ENCODE results near the gene OR52A1. TPM values are rescaled to one million over a fixed set of nuclear protein-coding genes. Genes with fewer than 3 reads are reported as not detected.

Gene OR52A1
- total RNA-seq, 1 experiment from 2014 or later = 0.42 TPM

DNA sequence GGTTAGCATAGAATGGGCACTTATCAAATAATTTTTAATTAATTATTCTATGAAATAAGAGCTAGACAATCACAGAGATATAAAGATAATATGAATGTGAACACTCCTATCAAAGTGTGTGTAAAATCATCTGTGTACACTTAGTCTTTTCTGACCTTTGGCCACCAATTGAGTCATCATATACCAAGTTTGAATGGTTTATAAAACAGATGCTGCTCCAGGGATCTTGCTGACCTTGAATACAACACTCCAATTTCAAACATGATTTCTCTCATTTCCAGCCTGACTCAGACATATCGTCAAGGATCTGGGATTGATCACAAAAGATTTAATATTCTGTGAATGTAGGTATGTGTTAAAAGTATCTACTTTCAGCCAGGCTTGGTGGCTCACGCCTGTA, 48.8 kb upstream of the OR52A1 start:
- Histone ChIP-seq H2BK120ac (ENCODE audit: low read depth, low read length, poor library complexity, severe bottlenecking) (no peak overlapping the region), H2BK5ac (ENCODE audit: insufficient read length, low read length) (no peak overlapping the region), H3K4me1 (ENCODE audit: insufficient read depth, low read length) (no peaks in the 10 kb centered on the region), H3K18ac (ENCODE audit: insufficient read length, low read depth, low read length) (no peak overlapping the region), H3K23me2 (ENCODE audit: insufficient read length, low read depth, low read length, poor library complexity, severe bottlenecking) (no peaks in the 10 kb centered on the region), H3T11ph (ENCODE audit: low read length) (no peak overlapping the region), H3K4ac (ENCODE audit: low read depth, low read length) (no peak overlapping the region), H4K5ac (ENCODE audit: insufficient read length, low read depth, low read length) (no peak overlapping the region), H3K79me2 (ENCODE audit: insufficient read depth, low read length) (no peaks in the 10 kb centered on the region), H4K91ac (ENCODE audit: insufficient read length, low read depth, low read length) (no peak overlapping the region), H2BK20ac (ENCODE audit: low read depth, low read length, poor library complexity, severe bottlenecking) (no peak overlapping the region), H3K9ac (ENCODE audit: extremely low read depth, insufficient read length, low read length) (no peak overlapping the region), H2BK12ac (ENCODE audit: insufficient read length, low read depth, low read length) (no peak overlapping the region), H3K27me3 (ENCODE audit: insufficient read depth, low read length) (no peaks in the 10 kb centered on the region), H4K20me1 (ENCODE audit: control insufficient read depth, insufficient read depth, insufficient read length) (no peaks in the 10 kb centered on the region), H3K23ac (ENCODE audit: insufficient read length, low read depth, low read length) (no peak overlapping the region), H3K27ac (ENCODE audit: insufficient read length, low read depth, low read length) (no peak overlapping the region), H2AK5ac (ENCODE audit: insufficient read length, low read length) (no peak overlapping the region), H3K9me3 (ENCODE audit: control insufficient read depth, low read depth, low read length) (no peaks in the 10 kb centered on the region), H3K4me2 (ENCODE audit: insufficient read depth, insufficient read length, low read length) (no peak overlapping the region), H3K14ac (ENCODE audit: insufficient read depth, low read length) (no peak overlapping the region), H3K56ac (ENCODE audit: insufficient read length, low read depth, low read length) (no peak overlapping the region), H2BK15ac (ENCODE audit: low read depth, low read length) (no peak overlapping the region), H3K79me1 (ENCODE audit: insufficient read depth, low read depth, low read length, poor library complexity, severe bottlenecking) (no peaks in the 10 kb centered on the region), H4K8ac (replicated peaks; ENCODE audit: insufficient read length, low read depth, low read length) (no peak overlapping the region), H2AFZ (ENCODE audit: low read length) (no peak overlapping the region)
- no CpG with 5 or more reads among the region's 2 CpGs for WGBS (ENCODE audit: extremely low coverage, insufficient read length, low lambda C conversion rate)
- H3K4me3 Mint-ChIP-seq = no peak overlapping the region
- no peaks in the 10 kb centered on the region for H3K27me3 Mint-ChIP-seq (ENCODE audit: low read depth)
- TF ChIP-seq CTCF (conservative IDR thresholded peaks at IDR 0.05) = no peak
- no peaks in the 10 kb centered on the region for H3K4me1 Mint-ChIP-seq
- no peak for DNase-seq
- H3K27ac Mint-ChIP-seq = no peak overlapping the region
- H3K36me3 Mint-ChIP-seq (ENCODE audit: insufficient read depth in 1 of 3, low read depth in 3 of 3) = no peaks in the 10 kb centered on the region
- H3K9me3 Mint-ChIP-seq = no peaks in the 10 kb centered on the region

All from H9 (cell line).